K562 (cell line): ENCODE results near the gene POC1B. TPM values are rescaled to one million over a fixed set of nuclear protein-coding genes. Genes with fewer than 3 reads are reported as not detected.

Source experiments
- CXXC5 ChIP-seq: fragments of 250-450 bp; sonication (Bioruptor Pico); IDR thresholded peaks from 2 replicates; pipeline ENCODE4 v1.8.0; 2022; ENCODE audit warnings: inconsistent platforms, mild to moderate bottlenecking, moderate library complexity
- FOSL1 ChIP-seq: fragments of 200-800 bp; sonication (Bioruptor generic); conservative IDR thresholded peaks from 2 replicates; pipeline ENCODE4 v1.6.1; 2016; ENCODE audit warnings: missing genetic modification characterization, missing compliant biosample characterization
- PRDM10 ChIP-seq: fragments of 450-650 bp; IDR thresholded peaks from 2 replicates; pipeline ENCODE4 v1.6.1; 2018; ENCODE audit not compliant: partially characterized antibody
- PREB ChIP-seq: sonication (generic); formaldehyde crosslinking; IDR thresholded peaks from 2 replicates; pipeline ENCODE4 v1.8.1; 2023; ENCODE audit warnings: mild to moderate bottlenecking, missing genetic modification reagents
- RBM17 ChIP-seq: fragments of 200-400 bp; formaldehyde crosslinking; IDR thresholded peaks from 2 replicates; pipeline ENCODE4 v1.6.1; 2017; ENCODE audit warnings: low read depth, mild to moderate bottlenecking, low read length, borderline replicate concordance
- TFAP4 ChIP-seq: sonication (generic); formaldehyde crosslinking; IDR thresholded peaks from 2 replicates; pipeline ENCODE4 v1.8.0; 2022; ENCODE audit warnings: missing genetic modification reagents, mild to moderate bottlenecking, moderate library complexity, borderline replicate concordance
- THAP7 ChIP-seq: fragments of 250-450 bp; sonication (Bioruptor Pico); IDR thresholded peaks from 2 replicates; pipeline ENCODE4 v1.5.0; 2021
- ZNF280A ChIP-seq: fragments of 450-650 bp; IDR thresholded peaks from 2 replicates; pipeline ENCODE4 v1.6.1; 2018; ENCODE audit warnings: mild to moderate bottlenecking, low read depth; ENCODE audit not compliant: partially characterized antibody
- ZNF695 ChIP-seq: fragments of 450-650 bp; formaldehyde crosslinking; IDR thresholded peaks from 2 replicates; pipeline ENCODE4 v1.4.0; 2020; ENCODE audit warnings: mild to moderate bottlenecking, moderate library complexity
- polyA plus RNA-seq, 8 experiments: library from polyadenylated mRNA; depleted of rRNA in 4 of 8; stranded (reverse) in 5 of 8; unstranded in 3 of 8; fragments of >200 nt; fragmentation: Nextera tagmentation in 2 of 8; fragmentation: Illumina TruSeq in 1 of 8; extraction: Ambion mirVana in 2 of 8; extraction: Trizol in 1 of 8; gene quantifications; 2 replicates each; pipeline versions ENCODE4 v1.2.1 to v1.2.3, GENCODE V29; 2011 to 2014; ENCODE audit warnings: inconsistent platforms in 1 of 8, missing spikeins in 1 of 8
- total RNA-seq, 7 experiments: library from RNA; depleted of rRNA in 6 of 7; stranded (reverse); fragments of >200 nt in 6 of 7; fragmentation: Illumina TruSeq in 2 of 7; extraction: Trizol in 2 of 7; gene quantifications; 2 replicates each; pipeline versions ENCODE4 v1.2.1 to v1.2.3, GENCODE V29; 2011 to 2021; ENCODE audit warnings: low replicate concordance in 1 of 7

Gene POC1B
- total and polyA plus RNA-seq, 9 of the 15 experiments (the other 6 are each of a cell fraction or from before 2014, with no cell fraction given): 4.5 to 16.1 (median 10.4) TPM

GRCh38 chr12:89391726-89392336, 134.0 kb downstream of the POC1B start (continued):
- TF ChIP-seq PRDM10 (peak; percentile 4), FOSL1 (tag) (no peak), TFAP4 (CRISPR knock-in tag) (0 out of 2 replicates have a peak, but pooled peaks have one; percentile 21), THAP7 (no peak), PREB (CRISPR knock-in tag) (no peak), RBM17 (no peak), ZNF695 (0 out of 2 replicates have a peak, but pooled peaks have one; percentile 27), ZNF280A (no peak), CXXC5 (CRISPR knock-in tag) (no peak)
